ENCODE data around the gene XXYLT1.

The XXYLT1 gene

DNA sequence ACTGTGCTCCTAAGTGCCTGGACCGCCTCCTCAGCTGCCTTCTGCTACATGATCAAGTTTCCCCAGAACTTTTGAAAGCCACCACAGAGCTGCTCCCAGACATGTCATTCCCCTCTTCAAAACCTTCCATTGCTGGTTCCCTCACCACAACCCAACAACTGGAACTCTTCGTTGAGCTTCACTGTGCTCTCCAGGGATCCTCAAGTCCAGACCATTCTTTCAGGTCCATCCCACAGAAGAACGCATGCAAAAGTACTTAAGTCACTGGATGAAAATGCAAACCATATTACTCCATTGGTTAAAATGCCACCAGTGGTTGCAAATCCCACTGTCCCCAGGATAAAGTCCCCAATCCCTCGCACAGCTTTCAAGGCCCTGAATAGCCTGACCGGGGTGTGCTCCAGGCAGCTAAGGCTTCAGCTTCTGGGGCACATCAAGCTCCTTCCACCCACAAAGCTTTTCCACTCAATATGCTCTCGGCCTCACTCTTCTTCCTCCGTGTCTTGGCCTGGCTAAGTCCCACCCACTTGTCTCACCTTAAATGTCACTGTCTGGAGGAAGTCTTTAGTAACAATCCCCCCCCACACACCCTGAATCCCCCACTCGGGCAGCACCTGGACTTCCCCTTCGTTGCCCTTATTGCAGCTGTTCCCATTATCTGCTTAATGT is 84.8 kb downstream of the XXYLT1 start:
- in situ Hi-C loops (cut with MboI; ENCODE audit: low pct_unique_long_range_greater_than_20kb, low sequenced_read_pairs, unreplicated experiment), result no loop called here
- TF ChIP-seq, protein P1, sequence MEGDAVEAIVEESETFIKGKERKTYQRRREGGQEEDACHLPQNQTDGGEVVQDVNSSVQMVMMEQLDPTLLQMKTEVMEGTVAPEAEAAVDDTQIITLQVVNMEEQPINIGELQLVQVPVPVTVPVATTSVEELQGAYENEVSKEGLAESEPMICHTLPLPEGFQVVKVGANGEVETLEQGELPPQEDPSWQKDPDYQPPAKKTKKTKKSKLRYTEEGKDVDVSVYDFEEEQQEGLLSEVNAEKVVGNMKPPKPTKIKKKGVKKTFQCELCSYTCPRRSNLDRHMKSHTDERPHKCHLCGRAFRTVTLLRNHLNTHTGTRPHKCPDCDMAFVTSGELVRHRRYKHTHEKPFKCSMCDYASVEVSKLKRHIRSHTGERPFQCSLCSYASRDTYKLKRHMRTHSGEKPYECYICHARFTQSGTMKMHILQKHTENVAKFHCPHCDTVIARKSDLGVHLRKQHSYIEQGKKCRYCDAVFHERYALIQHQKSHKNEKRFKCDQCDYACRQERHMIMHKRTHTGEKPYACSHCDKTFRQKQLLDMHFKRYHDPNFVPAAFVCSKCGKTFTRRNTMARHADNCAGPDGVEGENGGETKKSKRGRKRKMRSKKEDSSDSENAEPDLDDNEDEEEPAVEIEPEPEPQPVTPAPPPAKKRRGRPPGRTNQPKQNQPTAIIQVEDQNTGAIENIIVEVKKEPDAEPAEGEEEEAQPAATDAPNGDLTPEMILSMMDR (IDR thresholded peaks at IDR 0.05; ENCODE audit: extremely low read depth, insufficient read depth, missing control alignments), result no peak
- no peak for DNase-seq (ENCODE audit: low spot score)

DNA sequence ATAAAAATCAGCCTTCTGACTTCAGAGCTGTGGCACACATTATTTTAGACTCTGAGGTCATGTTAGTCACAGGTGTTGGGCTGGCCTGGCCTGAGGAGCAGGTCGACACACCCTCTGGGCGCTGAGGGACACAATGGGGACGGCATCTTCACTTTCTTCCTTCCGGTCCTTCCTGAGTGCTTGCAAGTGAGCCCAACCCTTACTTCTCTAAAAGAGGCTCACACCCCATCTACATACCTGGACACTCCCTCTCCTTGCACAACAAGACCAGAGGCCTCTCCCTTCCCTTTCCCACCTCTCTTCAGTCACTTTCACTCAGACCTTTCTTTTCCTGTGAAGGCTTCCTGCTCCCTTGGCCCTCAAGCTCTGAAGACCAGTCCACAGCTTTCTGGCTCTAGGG is 85.4 kb downstream of the XXYLT1 start:
- in situ Hi-C loops (cut with MboI; ENCODE audit: low pct_unique_long_range_greater_than_20kb, low sequenced_read_pairs, unreplicated experiment), result no loop called here
- TF ChIP-seq, protein P1 (IDR thresholded peaks at IDR 0.05; ENCODE audit: extremely low read depth, insufficient read depth, missing control alignments), result no peak
- DNase-seq (ENCODE audit: low spot score), result no peak

DNA sequence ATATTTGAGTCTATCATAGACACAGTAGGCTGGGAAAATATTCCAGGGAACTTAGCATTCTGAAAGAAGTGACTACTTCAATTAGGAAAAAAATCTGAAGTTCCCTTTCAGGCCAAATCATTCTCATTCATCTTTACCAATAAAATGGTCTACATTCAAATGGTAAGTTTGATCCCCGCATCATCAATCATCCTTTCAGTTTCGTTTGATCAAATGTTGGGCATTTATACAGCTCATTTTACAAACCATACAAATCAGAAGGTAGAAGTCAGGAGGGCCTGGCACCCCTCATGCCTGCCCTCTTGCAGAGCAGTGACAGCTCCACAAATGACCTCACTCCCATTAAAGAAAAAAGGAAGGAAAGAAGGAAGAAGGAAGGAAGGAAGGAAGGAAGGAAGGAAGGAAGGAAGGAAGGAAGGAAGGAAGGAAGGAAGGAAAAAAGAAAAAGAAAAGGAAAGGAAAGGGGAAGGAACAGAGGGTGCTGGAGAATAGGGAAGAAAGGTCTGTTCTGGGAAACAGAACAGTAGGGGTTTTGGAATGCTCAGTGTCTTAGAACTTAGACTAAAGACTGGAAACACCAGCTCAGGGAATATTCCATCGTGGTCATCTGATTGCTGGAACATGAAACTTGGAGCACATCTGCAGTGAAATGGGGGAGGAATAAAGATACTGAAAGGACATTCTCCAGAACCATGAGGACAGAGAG is 86.1 kb downstream of the XXYLT1 start:
- TF ChIP-seq, protein P1 (IDR thresholded peaks at IDR 0.05; ENCODE audit: extremely low read depth, insufficient read depth, missing control alignments), result no peak
- DNase-seq (ENCODE audit: low spot score), result no peak
- in situ Hi-C loops (cut with MboI; ENCODE audit: low pct_unique_long_range_greater_than_20kb, low sequenced_read_pairs, unreplicated experiment), result no loop called here

DNA sequence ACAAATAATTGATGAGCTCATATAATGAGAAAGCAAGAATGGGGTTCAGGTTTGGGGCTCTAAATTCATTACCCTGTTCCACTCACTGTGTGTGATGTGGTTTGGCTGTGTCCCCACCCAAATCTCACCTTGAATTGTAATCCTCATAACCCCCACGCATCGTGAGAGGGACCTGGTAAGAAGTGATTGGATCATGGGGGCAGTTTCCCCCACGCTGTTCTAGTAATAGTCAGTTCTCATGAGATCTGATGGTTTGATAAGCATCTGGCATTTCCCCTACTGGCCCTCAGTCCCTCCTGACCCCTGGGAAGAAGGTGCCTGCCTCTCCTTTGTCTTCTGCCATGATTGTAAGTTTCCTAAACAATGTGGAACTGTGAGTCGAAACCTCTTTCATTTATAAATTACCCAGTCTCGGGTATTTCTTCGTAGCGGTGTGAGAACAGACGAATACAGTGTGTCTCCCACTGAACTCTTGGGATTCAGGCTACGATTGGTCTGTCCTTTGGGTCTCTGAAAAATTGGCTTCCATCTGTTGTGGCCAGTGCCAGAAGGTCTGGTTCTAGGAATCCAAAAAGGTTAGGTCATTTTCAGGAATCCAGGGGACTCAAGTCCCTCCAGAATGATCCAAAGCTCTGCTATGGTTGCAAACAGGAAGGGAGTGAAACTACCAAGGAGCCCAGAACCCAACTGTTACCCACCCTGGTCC is 87.7 kb downstream of the XXYLT1 start:
- no peak for DNase-seq (ENCODE audit: low spot score)
- in situ Hi-C loops (cut with MboI; ENCODE audit: low pct_unique_long_range_greater_than_20kb, low sequenced_read_pairs, unreplicated experiment), result no loop called here
- TF ChIP-seq, protein P1 (IDR thresholded peaks at IDR 0.05; ENCODE audit: extremely low read depth, insufficient read depth, missing control alignments), result no peak

DNA sequence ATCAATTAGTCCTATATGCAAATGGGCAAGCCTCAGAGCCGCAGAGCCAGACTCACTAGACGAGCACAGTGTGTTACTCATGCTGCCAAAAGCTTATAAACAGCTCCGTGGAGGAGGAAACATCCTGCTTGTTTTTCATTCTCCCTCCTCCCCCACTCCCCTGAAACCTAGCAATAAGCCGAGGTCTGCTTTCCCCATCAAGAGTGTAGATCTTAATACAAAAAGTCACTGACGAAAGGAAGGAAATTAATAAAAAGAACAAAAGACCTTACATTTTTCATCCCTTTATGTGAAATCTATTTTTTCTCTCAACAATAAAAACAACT is 88.5 kb downstream of the XXYLT1 start:
- in situ Hi-C loops (cut with MboI; ENCODE audit: low pct_unique_long_range_greater_than_20kb, low sequenced_read_pairs, unreplicated experiment), result no loop called here
- no peak for DNase-seq (ENCODE audit: low spot score)

DNA sequence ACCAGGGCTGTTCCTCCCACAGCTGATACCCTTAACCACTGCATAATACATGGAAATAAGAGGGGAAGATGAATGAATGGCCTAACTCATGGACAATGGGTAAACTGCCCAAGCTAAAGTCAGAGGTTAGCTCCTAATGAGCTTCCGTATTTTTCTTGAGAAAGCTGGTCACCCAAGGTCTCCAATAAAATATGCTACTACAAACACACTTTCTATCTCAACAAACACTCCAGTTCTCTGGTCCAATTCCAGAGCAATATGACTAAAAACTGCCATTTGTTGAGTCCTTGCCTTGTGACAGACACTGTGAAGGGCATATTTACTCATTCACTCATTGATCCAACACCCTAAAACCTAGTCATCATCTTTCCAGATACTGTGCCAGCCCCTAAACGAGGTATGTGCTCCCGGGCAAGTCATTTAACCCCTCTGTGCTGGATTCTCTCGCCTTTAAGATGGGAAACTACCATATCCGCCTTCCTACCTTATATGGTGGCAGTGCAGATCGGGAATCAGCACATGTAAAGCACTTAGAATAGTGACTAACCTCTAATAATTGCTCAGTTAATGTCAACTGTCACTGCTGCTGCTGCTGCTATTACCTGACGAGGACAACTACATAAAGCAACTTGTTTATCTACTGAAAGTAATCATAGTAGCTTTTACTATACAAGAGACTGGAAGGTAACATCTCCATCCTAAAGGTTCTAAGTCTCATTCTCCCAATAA is 89.1 kb downstream of the XXYLT1 start:
- in situ Hi-C loops (cut with MboI; ENCODE audit: low pct_unique_long_range_greater_than_20kb, low sequenced_read_pairs, unreplicated experiment), result no loop called here
- TF ChIP-seq, protein P1 (IDR thresholded peaks at IDR 0.05; ENCODE audit: extremely low read depth, insufficient read depth, missing control alignments), result no peak
- DNase-seq (ENCODE audit: low spot score), result no peak

More for the DNA sequence above, 88.5 kb downstream of the XXYLT1 start:
- TF ChIP-seq, protein P1 (IDR thresholded peaks at IDR 0.05; ENCODE audit: extremely low read depth, insufficient read depth, missing control alignments), result no peak
